Amniotic stem cell (primary cell): Measurements from ENCODE around the gene JMJD7.

ENCODE experiments used
- DNase-seq: peaks from one replicate; lab custom pipeline; 2025; lab: John Stamatoyannopoulos, UW

The JMJD7 gene

DNA sequence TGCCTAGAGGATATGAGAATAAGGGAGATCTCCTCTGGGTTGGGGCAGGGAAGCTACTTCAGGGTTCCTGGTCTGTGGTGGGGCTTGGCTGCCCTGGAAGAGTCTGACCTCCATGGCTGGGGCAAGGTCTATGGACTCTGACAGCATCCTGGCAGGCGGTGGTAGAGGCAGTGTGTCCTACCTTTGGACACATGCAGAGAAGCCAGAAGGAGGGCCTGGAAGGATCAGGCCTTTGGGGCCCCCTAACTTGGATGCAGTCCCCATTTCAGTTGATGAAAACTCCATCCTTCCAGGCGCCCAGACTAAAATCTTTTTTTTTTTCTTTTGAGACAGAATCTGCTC, 55.6 kb downstream of the JMJD7 start:
- DNase-seq: no peak

DNA sequence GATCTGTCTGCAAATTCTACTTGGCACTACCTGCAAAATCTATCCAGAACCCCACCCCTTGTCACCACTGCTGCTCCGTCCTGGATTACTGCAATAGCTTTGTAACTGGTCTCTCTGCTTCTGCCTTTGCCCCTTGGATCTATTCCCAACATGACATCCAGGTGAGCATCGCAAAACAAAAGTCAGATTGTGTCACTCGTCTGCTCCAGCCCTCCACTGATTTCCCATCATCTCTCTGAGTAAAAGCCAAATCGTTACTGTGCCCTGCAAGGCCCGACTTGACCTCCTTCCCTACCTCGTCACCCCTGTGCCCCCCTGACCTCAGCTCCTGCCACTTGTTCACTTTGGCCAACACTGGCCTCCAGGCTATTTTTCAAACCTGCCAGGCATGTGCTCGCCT, 56.6 kb downstream of the JMJD7 start:
- no peak for DNase-seq

DNA sequence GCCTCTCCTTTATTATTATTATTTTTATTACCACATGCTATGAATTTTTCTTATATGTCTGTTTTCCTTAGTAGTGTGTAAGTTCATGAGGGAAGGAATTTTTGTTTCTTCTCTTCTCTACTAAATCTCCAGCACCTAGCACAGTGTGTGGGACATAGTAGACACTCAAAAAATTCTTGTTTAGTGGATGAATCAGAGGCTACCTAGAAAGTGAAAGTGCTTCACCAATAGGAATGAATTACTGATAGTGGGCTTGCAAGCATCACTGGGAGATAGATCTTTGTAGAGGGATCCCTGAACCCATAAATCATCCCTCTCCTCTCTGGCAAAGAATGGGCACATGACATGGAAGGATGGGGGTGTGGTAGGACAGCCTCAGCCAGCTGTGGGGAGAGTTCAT, 57.4 kb downstream of the JMJD7 start:
- no peak for DNase-seq

DNA sequence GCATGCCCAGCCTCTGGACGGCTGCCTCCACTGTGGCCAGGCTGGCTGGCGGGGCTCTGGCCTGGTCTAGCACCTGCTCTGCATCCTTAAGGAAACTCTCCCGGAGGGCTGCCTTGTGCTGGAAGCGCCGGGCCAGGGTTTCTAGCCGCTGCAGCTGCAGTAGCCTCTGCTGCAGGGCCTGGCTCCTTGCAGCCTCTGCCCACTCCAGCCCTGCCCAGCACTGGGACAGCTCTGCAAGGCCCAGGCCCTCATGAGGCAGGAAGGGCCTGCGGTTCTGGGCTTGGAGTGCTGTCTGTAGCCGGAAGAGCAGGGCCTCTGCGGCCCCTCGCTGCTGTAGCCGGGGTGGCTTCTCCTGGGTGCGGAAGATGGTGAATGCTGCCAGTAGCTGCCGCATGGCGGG, 57.9 kb downstream of the JMJD7 start:
- DNase-seq: no peak

DNA sequence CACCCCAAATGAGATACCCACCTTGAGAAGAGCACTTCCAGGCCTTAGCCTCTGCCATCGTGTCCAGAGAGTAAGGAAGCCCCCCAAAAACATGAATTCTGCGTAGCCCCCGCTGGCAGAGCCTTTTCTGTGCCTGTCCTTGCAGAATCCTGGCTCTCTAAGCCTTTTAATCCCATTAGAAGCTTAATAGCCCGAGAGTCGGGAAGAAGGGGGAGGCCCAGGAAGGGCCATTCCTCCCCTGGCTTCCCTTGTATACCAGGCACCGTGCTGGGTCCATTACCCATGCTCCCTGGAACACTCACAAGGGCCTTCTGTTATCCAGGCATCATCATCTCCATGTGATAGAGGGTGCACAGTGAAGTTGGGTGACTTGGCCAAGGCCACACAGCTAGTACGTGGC, 58.8 kb downstream of the JMJD7 start:
- DNase-seq: no peak

DNA sequence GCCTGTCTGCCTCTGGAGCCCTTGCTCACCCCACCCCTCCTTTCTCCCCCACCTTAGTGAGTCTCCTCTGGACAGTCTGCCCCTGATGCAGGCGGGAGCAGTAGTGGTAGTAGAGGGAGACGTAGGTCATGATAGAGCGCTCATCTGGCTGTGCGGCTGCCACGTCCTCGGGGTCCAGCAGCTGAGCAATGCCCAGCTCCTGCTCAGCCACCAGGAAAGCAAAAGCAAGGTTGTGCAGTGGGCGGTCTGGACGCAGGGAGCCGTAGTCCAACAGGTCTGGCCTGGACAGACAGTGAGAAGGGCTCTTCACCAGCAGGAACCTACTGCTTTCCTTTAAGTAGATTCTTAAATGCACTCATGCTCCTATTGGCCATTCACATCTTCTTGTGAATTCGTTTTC, 59.3 kb downstream of the JMJD7 start:
- no peak for DNase-seq
